Ascending aorta (tissue), 2 donors: ENCODE results near the gene CGB3. TPM values are rescaled to one million over a fixed set of nuclear protein-coding genes. Genes with fewer than 3 reads are reported as not detected.
"Not testable (repeated sequence)": the region's sequence is repeated elsewhere in the genome, so short reads cannot be mapped to it uniquely, and the experiment has no call there.

ENCODE experiments used
- DNase-seq, 2 donors: peaks; one replicate each; pipeline ENCODE4 v3.0.0-alpha.2; 2019; ENCODE audit warnings: low spot score in 2 of 2
- H3K27ac ChIP-seq, 2 donors: fragments of 200-600 bp; sonication (generic); one replicate each; pipeline ENCODE4 v1.5.1; 2016 to 2017; ENCODE audit warnings: mild to moderate bottlenecking in 1 of 2
- H3K27me3 ChIP-seq: fragments of 200-600 bp; sonication (generic); one replicate; pipeline ENCODE4 v1.5.1; 2017
- H3K36me3 ChIP-seq, 2 donors: fragments of 200-600 bp; sonication (generic); one replicate each; pipeline ENCODE4 v1.5.1; 2016
- H3K4me1 ChIP-seq, 2 donors: fragments of 200-600 bp; sonication (generic); one replicate each; pipeline ENCODE4 v1.5.1; 2016 to 2017; ENCODE audit warnings: mild to moderate bottlenecking in 1 of 2
- H3K4me3 ChIP-seq, 2 donors: fragments of 200-600 bp; sonication (generic); one replicate each; pipeline ENCODE4 v1.5.1; 2016 to 2017; ENCODE audit warnings: mild to moderate bottlenecking in 1 of 2
- H3K9me3 ChIP-seq, 2 donors: fragments of 200-600 bp; sonication (generic); one replicate each; pipeline ENCODE4 v1.5.1; 2016
- intact Hi-C: fragments of 100-400 bp; cut with DNase I; formaldehyde crosslinking; loops from one replicate; pipeline ENCODE4 v1.15.1; 2023
- total RNA-seq: library from RNA; depleted of rRNA; stranded (reverse); fragments of >200 nt; gene quantifications from one replicate; pipeline ENCODE4 v1.1.0, GENCODE V29; 2016
- TF ChIP-seq, protein P1 (sequence below), 3 experiments: fragments of 200-600 bp in 2 of 3; fragments of 450-650 bp in 1 of 3; sonication (generic) in 2 of 3; IDR thresholded peaks; one replicate each; pipeline ENCODE4 v1.5.1; 2016 to 2019; ENCODE audit warnings: antibody characterized with exemption in 3 of 3, mild to moderate bottlenecking in 1 of 3, moderate library complexity in 1 of 3

Gene CGB3
- not detected for total RNA-seq

DNA sequence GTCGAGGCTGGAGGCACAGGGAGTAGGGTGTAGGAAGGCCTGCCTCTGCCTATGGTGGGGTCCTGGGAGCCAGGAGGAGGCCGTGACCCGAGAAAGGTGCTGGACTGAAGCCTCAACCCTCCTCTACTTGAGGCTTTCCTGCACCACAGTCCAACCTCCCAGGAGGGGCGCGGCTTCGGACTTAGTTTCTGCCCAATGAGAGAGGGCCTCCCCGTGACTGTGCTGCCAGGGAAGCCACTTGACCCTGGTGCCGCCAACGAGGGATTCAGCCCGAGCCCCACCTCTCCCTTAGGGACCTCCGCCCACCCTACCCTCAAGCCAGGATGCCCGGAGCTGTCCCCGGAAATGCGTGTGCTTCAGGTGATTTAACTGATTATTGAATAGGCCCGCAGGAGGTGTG, at the start of gene CGB3:
CGB3 (minus strand) TSS at position 101 of the 400 bp plus-strand sequence. CDS start 362 bp downstream, outside the sequence.
- H3K36me3 ChIP-seq, H3K27ac ChIP-seq, H3K27me3 ChIP-seq, H3K9me3 ChIP-seq, intact Hi-C loops, DNase-seq, H3K4me3 ChIP-seq, H3K4me1 ChIP-seq: not testable (repeated sequence)

DNA sequence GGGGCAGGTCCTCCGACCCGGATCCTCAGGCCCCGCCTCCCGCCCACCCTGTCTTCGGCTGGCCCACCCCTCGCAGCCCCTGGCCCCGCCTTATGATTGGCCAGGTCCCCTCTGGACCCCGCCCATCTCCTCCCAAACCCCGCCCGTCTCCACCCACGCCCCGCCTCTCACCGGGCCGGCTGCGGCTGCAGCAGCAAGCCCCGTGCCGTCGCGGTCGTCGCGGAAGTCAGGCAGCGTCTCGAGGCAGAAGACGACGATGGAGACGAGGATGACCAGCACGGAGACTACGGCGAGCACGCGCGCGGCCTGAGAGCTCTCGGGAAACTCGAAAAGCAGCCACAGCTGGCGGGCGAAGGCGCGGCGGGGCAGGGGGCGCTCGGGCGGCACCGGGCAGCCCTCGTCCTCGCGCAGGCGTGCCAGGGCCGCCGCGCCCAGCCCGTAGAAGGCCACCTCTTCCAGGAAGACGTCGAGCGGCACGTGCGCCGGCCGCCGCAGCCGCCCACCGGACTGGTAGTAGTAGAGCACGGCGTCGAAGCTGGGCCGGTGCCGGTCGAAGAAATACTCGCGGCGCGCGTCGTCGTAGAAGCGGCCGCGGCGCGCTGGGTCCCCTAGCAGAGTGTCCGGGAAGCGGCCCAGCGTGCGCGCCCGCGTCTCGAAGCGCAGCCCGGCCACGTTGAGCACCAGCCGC, 47.9 kb upstream of the CGB3 start:
- H3K4me1 ChIP-seq: no peaks in the 10 kb centered on the region
- DNase-seq: no peak
- no peaks in the 10 kb centered on the region for H3K9me3 ChIP-seq
- no peak overlapping the region for H3K27ac ChIP-seq
- no peaks in the 10 kb centered on the region for H3K36me3 ChIP-seq
- intact Hi-C loops: no loop called here
- H3K27me3 ChIP-seq: peaks cover 14% of the 10 kb centered on the region
- TF ChIP-seq, protein P1, sequence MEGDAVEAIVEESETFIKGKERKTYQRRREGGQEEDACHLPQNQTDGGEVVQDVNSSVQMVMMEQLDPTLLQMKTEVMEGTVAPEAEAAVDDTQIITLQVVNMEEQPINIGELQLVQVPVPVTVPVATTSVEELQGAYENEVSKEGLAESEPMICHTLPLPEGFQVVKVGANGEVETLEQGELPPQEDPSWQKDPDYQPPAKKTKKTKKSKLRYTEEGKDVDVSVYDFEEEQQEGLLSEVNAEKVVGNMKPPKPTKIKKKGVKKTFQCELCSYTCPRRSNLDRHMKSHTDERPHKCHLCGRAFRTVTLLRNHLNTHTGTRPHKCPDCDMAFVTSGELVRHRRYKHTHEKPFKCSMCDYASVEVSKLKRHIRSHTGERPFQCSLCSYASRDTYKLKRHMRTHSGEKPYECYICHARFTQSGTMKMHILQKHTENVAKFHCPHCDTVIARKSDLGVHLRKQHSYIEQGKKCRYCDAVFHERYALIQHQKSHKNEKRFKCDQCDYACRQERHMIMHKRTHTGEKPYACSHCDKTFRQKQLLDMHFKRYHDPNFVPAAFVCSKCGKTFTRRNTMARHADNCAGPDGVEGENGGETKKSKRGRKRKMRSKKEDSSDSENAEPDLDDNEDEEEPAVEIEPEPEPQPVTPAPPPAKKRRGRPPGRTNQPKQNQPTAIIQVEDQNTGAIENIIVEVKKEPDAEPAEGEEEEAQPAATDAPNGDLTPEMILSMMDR (IDR thresholded peaks at IDR 0.05): no peak
- peak overlapping the region; percentile 12 to 19 for H3K4me3 ChIP-seq

DNA sequence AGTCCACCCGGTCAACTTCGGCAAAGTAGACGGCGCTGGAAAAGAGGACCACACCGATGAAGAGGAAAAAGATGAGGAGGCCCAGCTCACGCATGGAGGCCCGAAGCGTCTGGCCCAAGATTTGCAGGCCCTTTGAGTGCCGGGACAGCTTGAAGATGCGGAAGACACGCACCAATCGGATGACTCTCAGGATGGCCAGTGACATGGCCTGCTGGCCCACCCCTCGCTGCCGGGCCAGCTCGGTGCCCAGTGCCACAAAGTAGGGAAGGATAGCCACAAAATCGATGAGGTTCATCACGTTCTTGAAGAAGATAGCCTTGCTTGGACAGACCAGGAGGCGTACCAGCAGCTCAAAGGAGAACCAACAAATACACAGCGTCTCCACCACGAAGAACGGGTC, 46.3 kb upstream of the CGB3 start:
- no peaks in the 10 kb centered on the region for H3K4me1 ChIP-seq
- H3K4me3 ChIP-seq: no peak overlapping the region
- no peak for DNase-seq
- H3K9me3 ChIP-seq: no peaks in the 10 kb centered on the region
- no peaks in the 10 kb centered on the region for H3K36me3 ChIP-seq
- intact Hi-C loops: no loop called here
- peaks cover 14% of the 10 kb centered on the region for H3K27me3 ChIP-seq
- TF ChIP-seq, protein P1 (IDR thresholded peaks at IDR 0.05): no peak
- no peak overlapping the region for H3K27ac ChIP-seq

DNA sequence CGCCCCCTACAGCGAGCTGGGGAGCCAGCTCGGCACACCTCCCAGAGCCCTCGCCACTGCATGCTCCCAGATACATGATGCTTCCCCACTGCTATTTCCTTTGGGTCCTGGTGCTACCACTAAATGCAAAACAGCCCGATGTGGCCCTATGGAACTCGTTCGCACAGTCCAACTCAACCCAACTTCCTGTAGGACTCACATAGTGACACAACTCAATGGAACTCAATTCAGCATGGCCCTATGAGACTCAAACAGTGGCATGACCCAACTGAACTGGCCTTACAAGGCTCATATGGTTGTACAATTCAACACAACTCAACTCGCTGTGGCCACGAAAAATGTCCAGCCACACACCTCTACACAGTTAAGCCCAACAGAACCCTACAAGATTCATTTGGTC, 44.9 kb upstream of the CGB3 start:
- no peak for DNase-seq
- peaks cover 0 to 3% of the 10 kb centered on the region in 2 donors for H3K4me1 ChIP-seq
- intact Hi-C loops: no loop called here
- H3K27ac ChIP-seq: no peak overlapping the region
- no peaks in the 10 kb centered on the region for H3K36me3 ChIP-seq
- H3K9me3 ChIP-seq: no peaks in the 10 kb centered on the region
- TF ChIP-seq, protein P1 (IDR thresholded peaks at IDR 0.05): no peak
- H3K27me3 ChIP-seq: peaks cover 14% of the 10 kb centered on the region
- no peak overlapping the region for H3K4me3 ChIP-seq

DNA sequence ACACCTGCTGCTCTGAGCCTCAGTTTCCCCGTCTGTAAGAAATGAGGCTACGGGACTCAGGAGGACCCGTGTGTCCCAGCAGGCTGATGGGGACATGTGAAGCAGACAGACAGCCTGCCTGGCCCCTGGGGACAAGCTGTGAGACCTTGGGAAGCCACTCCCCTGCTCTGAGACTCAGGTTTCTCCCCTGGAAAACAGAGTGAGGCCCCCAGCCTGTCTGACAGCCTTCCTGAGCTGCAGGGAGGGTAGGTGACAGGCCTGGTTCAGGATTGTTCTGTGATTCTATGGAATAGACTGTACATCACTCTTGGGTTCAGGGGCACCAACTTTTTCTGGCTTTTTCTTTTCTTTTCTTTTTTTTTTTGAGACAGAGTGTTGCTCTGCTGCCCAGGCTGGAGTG, 43.4 kb upstream of the CGB3 start:
- no peak for DNase-seq
- TF ChIP-seq, protein P1 (IDR thresholded peaks at IDR 0.05): no peak
- peaks cover 0 to 3% of the 10 kb centered on the region in 2 donors for H3K4me1 ChIP-seq
- H3K27me3 ChIP-seq: peaks cover 10% of the 10 kb centered on the region
- H3K27ac ChIP-seq: no peak overlapping the region
- intact Hi-C loops: no loop called here
- H3K4me3 ChIP-seq: no peak overlapping the region
- no peaks in the 10 kb centered on the region for H3K9me3 ChIP-seq
- H3K36me3 ChIP-seq: no peaks in the 10 kb centered on the region

DNA sequence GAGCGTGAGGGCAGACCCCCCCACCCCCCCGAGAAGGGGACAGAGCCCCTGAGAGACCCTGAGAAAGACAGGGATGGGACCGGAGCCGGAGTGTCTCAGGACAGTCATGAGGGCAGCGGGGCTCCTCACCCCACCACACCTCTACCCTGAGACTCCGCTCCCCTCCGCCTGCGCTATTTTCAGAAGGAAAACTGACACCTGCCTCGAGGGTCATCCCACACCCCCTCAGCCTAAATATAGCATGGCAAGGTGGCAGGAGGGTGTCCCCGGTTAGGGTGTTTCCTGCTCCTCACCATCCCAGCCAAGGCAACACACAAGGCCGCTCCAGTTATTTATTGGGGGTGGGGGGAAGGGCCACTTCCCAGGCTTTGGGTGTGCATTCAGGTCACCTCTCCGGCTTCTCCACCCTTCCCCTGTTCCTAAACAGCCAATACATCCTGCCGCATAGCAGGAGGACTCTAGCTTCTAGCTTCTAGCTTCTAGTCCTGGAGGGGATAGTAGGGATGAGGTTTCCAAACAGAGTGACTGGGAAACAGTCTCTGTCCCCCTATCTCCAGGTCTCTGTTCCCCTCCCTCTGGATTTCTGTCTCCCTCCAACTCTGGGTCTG, 41.9 kb upstream of the CGB3 start:
- no peak overlapping the region for H3K4me3 ChIP-seq
- no peaks in the 10 kb centered on the region for H3K9me3 ChIP-seq
- no peak for DNase-seq
- H3K4me1 ChIP-seq: peaks cover 0 to 3% of the 10 kb centered on the region in 2 donors
- no peak overlapping the region for H3K27ac ChIP-seq
- H3K36me3 ChIP-seq: no peaks in the 10 kb centered on the region
- H3K27me3 ChIP-seq: no peaks in the 10 kb centered on the region
- TF ChIP-seq, protein P1 (IDR thresholded peaks at IDR 0.05): no peak
- intact Hi-C loops: no loop called here
